Measurements from ENCODE around the gene ZNF76. TPM values are rescaled to one million over a fixed set of nuclear protein-coding genes. Genes with fewer than 3 reads are reported as not detected.

ZNF76 gene
- polyA plus RNA-seq (ENCODE audit: insufficient read length in 3 of 3), result 10 to 100 TPM; 47.7 to 69.0 (median 64.2) TPM
- long read RNA-seq, donor 1, partial matches to known transcripts, result 13 of 14 reads
- long read RNA-seq, donor 1, other reads (novel, unspliced or antisense), result 0 of 14 reads
- long read RNA-seq, donor 2, partial matches to known transcripts, result 0 of 6 reads
- long read RNA-seq, donor 2, other reads (novel, unspliced or antisense), result 0 of 6 reads
- long read RNA-seq, donor 3, partial matches to known transcripts, result 0 of 3 reads
- long read RNA-seq, donor 3, other reads (novel, unspliced or antisense), result 0 of 3 reads
- long read RNA-seq, donor 4, partial matches to known transcripts, result 16 of 18 reads
- long read RNA-seq, donor 4, other reads (novel, unspliced or antisense), result 0 of 18 reads
- long read RNA-seq, donor 5, partial matches to known transcripts, result 5 of 8 reads
- long read RNA-seq, donor 5, other reads (novel, unspliced or antisense), result 0 of 8 reads
- long read RNA-seq, donor 6, partial matches to known transcripts, result 0 of 2 reads
- long read RNA-seq, donor 6, other reads (novel, unspliced or antisense), result 0 of 2 reads
- long read RNA-seq, donor 7, partial matches to known transcripts, result 0 of 5 reads
- long read RNA-seq, donor 7, other reads (novel, unspliced or antisense), result 0 of 5 reads
- long read RNA-seq, donor 8, partial matches to known transcripts, result 11 of 11 reads
- long read RNA-seq, donor 8, other reads (novel, unspliced or antisense), result 0 of 11 reads
- long read RNA-seq, donor 9, transcript ZNF76-203 (14 exons, 2,716 nt), result major isoform, 5 of 22 reads
- long read RNA-seq, donor 9, partial matches to known transcripts, result 15 of 22 reads
- long read RNA-seq, donor 9, other reads (novel, unspliced or antisense), result 0 of 22 reads
- long read RNA-seq, donor 10, partial matches to known transcripts, result 16 of 20 reads
- long read RNA-seq, donor 10, other reads (novel, unspliced or antisense), result 0 of 20 reads
- long read RNA-seq, donor 11, partial matches to known transcripts, result 9 of 11 reads
- long read RNA-seq, donor 11, other reads (novel, unspliced or antisense), result 0 of 11 reads
- long read RNA-seq, donor 12, partial matches to known transcripts, result 0 of 5 reads
- long read RNA-seq, donor 12, other reads (novel, unspliced or antisense), result 0 of 5 reads
- long read RNA-seq, donor 13, partial matches to known transcripts, result 18 of 22 reads
- long read RNA-seq, donor 13, other reads (novel, unspliced or antisense), result 0 of 22 reads
- long read RNA-seq, donor 14, transcript ZNF76-203 (14 exons, 2,716 nt), result major isoform, 5 of 39 reads
- long read RNA-seq, donor 14, partial matches to known transcripts, result 33 of 39 reads
- long read RNA-seq, donor 14, other reads (novel, unspliced or antisense), result 0 of 39 reads
- long read RNA-seq, donor 15, partial matches to known transcripts, result 0 of 5 reads
- long read RNA-seq, donor 15, other reads (novel, unspliced or antisense), result 0 of 5 reads
- long read RNA-seq, donor 16, partial matches to known transcripts, result 25 of 28 reads
- long read RNA-seq, donor 16, other reads (novel, unspliced or antisense), result 0 of 28 reads

DNA sequence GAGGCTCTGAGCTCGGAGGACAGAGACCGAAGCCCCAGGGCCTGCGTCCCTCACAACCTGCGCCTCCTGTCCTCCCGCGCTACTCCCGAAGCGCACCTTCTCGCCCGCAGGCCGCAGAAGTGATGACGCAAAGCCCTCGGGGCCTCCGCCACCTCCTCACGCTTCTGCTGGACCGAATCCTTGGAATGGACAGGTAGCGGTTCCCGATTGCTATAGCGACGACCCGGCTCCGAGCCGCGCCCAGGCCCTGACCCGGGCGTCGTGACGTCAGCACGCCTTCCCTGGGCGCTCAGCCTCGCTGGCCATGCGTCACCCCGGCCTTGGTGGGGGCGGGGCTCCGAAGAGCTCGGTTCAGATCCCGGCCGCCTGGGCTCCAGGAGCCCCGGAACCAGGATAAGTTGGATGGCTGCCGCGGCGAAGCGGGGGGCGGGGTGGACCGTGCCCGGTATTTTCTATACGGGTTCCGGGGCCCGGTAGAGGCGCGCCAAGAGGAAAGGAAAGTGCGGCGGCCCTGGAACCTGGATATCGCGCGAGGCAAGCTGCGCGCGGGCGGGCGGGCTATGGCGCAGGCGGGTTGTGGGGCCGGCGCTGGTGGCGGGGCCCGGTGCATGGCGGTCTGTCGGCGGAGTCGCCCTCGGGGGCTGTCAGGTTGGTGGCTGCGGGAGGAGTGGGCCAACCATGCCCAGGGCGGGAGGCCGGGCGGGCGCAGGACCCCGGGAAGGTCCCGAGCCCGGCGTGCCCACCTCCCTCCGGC, at the start of gene ZNF76:
Gene ZNF76, plus strand, starts transcription at position 542 of the 754 bp plus-strand sequence. CDS start 21,417 bp downstream, outside the sequence.
- peak; percentile 97 for DNase-seq

DNA sequence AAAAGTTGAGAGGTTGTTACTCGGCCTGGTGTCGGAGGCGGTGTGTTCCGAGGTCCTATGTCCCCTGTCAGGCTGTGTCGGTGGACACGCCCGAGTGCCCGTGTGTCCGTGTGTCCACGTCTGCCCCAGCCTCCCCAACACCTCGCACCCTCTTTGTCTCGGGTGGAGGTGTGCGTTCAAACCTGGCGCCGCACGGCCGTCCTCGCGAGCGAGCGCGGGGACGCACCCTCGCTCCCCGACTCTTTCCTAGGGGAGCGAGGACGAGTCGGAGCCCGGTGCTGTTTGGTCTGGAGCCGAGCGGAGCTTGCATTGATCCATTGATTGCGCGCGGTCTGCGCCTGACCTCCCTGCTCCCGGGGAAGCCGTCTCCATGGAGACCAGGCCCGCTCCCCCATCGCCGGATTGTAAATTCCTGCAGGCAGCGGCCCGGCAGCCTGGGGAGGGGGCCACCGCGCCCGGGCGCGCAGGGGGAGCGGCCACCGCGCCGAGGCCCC, 46.2 kb upstream of the ZNF76 start:
- no peak for DNase-seq

DNA sequence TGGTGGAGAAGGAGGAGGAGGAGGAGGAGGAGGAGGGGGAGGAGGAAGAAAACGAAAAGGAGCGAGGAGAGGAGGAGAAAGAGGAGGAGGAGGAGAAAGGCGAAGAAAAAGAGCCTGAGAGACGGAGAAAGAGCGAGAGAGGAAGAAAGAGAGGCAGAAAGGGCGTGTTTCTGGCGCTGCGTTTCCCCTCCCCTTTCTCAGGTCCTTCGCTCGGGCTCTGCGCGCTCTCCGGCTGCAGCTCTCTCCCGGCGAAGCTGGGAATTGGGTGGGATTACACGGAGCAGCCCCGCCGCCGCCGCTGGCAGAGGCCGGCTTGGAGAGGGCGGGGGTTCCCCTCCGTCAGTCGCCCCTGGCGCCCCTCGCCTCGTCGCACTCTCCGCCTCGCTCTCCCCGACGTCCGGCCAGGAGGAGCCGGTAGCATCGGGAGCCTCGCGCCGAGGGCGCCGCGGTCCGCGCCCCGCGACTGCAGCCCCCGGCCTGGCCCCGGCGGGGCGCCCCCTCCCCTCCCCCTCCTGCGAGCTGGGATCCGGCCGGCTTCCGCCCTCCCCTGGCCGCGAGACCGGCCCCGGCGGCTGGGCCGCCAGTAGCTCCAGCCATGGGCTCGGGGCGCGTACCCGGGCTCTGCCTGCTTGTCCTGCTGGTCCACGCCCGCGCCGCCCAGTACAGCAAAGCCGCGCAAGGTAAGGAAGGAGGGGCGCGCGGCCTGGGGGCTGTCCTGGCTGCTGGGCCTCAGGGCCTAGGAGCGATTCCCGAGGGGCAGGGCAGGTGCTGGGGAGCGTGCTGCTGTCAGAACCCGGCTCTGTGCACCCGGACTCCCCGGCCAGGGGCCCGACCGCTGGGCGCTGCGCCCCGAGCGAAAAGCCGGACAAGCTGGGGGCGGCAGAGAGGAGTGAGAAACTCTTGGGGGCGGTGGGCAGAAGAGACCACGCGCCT, 45.4 kb upstream of the ZNF76 start, which contains the start of gene SCUBE3:
Gene SCUBE3, plus strand, starts transcription at position 133 of the 933 bp plus-strand sequence. Its CDS starts 463 bp downstream, at position 596.
- DNase-seq, result peak; percentile 76

DNA sequence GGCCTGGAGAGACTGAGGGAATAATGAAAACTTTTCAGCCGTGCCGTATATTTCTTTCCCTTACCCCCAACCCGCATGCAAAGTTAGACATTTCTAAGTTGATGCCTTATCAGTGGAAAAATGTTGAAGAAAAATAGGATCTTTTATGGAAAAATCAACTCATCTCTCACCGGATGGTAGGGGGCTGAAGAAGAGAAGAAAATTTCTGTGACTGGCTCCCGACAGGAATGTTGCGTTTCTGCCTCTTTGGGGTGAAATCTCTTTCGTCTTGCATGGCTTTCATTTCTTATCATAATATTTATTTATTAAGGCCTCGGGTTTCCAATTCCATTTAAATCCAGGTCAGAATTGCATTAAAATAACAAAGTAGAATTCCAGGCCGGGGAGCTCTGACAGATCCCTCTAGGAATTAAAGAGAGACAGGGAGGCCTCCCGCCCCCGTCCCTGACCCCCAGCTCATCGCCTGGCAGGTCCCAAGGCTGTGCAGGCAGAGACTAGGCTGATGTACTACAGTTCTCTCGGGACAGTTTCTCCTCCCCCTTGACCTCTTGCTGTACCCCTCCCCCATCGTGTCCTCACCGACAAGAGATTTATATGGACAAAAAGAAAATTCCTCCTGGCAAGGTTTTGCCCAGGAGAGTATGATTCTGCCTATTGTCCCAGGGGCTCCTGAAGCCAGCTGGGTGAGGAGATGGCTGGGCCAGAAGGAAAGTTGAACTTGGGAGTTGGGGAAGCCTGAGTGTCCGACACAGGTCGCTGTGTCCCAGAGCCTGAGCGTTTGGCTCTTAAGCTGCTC, 44.5 kb upstream of the ZNF76 start:
- no peak for DNase-seq

DNA sequence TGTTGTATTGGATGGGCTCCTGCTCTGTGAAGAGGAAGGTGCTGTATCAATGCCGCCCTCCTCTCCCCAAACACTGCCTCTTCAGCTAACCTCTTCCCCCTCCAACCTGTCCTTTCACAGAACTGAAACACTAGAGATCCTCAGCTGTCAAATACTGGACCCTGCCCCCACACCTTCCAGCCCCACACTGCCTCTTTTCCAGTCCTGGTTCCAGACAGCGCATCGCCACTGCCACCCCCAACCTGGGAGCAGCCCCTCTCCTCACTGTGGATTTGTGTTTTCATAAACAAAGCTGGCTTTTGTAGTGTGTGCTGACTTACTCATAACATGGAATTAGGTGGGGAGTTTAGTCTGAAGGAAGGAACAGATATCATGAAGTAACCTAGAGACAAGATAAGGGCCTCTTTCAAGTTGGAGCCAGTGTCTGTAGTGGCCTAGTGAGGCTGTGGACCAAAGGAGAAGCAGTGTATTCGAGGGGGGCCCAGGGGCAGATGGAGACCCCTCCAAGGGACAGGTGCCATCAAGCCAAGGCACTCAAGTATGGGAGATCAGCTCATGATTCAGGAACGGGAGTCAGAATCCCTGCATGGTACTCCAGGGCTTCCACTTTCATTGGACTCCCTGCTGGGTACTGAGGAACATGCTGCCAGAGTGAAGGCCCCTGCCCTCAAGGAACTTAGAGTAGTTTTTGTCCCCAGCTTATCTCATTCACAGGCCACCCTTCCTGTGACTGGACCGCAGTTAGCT, 43.7 kb upstream of the ZNF76 start:
- DNase-seq, result no peak

DNA sequence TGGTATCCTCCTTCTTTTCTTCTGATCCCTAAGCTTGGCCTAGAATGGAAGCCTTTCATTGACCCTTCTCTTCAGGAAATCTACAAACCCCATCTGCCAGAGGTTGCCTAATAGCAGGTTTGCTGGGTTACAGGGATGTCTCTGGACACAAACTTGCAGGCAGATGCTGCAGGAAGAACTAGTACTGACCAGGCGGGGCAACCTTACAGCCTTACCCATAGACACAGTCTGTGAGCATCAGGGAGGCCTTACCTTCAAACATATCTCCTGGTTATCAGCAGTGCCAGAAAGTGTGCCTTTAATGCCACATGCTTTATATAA, 43.2 kb upstream of the ZNF76 start:
- no peak for DNase-seq

DNA sequence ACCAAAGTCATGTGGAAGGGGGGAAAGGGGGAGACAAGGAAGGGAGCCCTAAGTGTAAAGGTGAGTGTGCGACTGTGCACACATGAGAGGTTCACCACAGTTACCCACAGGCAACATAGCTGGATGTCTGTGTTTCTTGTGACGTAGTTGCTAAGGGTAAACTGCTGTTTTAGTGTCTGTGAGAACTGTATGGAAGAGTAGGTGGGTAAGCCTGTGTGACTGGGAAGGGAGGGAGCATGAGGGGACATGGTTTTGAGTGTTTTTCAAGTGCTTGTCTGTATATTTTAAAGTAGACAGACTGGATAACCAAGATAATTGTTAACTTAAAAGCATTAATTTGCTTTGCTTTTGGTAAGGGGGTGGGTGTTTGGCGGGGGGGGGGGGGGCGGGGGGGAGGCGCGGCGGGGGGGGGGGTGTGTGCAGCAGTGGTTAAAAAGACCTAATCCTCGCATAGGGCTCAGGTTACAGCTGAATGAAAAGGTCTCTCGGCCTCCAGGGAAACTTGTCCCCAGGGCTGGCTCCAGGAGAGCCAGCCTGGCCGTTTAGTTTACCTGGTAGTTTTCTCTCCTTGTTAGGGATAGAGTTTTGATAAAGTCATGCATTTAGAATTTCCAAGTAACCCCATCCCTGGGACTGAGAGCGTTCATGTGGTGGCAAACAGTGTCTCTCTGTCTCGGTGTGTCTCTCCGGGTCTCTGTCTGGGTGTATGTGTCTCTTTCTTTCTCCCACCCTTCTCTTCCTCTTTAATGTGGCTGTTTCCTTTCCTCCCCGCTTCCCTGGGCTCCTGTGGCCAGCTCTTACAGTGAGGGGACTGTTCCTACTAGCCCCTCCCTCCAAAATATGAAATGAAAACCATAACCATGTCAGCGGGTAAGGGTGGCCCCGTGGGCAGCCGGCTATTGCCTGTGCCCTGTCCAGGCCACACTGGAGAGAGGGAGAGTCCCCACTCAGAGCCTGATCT, 42.4 kb upstream of the ZNF76 start:
- DNase-seq, result no peak

DNA sequence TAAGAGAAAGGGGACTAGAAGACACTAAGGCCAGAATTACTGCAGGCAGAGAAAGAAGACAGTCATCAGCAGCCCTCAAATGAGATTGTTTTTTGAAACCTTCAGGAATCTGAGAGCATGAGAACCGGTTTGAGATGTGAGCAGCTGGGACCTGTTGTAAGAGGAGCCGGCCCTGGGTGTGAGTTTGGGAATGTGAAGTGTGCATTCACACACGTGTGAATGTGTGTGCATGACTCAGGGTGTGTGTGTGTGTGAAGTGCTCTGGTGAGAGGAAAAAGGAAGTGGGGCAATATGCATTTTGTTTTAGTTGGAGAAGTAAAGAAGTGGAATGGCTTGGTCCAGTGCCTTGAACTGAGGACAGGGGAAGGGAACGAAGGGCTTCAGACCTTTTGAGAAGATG, 41.5 kb upstream of the ZNF76 start:
- no peak for DNase-seq

DNA sequence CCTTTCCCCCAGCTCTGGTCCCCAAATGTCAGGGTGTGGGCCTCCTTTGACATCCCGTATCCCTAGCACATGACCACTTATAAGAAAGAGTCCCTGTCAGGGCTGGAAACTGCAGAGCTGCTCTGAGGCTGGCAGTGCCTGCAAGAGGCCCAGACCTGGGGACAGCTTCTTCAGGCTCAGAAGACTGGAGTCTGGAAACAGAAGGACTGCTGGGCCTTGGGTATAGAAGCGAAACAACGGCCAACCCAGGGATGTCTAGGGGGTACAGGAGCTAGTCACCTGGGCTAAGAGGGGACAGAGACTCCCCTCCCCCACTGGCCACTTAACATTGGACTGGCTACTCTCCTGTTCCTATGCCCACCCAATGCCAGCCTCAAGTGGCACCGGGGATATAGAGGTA, 41.1 kb upstream of the ZNF76 start:
- DNase-seq, result no peak

DNA sequence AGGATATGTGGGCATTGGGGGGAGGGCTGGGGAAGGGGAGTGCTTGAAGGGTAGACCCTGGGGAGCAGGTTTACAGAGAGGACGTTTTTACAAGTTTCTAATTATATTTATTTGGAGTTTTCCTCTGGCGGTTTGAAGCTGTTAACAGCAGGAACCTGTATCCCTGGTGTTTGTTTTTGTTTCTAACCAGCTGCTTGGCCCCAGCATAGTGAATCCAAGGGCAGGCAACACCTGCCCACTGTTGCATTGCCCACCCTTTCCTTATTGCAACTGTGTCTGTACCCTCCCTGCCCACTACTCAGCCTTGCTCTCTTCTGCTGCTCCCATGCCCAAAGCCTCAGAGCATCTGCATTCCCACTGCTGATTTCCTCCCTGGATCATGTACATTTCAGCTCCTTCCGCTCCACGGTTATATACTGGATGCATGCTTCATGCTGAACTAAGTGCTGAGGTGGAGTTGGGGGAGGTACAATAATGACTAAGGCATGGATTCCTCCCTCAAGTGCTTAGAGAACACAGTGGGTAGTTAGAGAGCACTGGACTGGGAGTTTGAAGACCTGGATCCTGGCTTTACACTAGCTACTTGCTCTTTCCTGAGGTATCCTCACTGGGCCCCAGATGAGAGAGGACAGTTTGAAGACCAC, 39.7 kb upstream of the ZNF76 start:
- no peak for DNase-seq

DNA sequence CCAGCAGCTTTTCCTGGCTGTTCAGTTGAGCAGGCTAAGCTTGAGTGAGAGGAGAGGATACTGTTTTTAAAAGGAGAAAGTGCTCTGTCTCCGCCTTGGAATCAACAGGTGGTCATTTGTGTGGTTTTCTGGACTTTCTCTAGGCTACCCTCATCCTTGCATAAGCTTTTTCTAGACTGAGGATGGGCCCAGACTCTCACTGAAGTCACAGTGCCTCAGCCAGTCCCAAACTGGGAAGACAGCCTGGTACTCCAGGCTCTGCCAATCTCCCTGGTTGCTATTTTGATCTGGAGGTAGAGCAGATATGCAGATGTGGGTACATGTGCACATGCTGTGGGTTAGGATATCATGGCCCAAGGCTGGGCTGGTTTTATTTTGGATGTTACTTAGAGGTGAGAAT, 38.8 kb upstream of the ZNF76 start:
- DNase-seq, result no peak

DNA sequence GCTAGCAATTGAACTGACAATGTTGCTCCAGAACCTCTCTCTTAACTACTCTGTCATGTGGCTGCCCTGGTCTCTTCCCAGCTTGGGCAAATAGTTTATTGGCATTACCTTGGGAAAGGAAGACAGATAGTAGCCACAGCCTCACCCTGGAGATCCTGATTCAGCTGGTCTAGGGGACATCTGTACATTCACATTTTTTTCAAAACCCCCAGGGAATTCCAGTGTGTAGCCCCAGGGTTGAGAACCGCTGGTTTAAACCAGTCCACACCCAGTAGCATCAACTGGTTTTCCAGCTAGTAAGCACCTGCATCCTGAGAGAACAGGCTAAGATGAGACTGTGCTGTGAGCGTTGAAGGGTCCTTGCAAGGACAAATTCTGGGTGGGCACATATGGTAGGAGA, 36.1 kb upstream of the ZNF76 start:
- DNase-seq, result no peak

DNA sequence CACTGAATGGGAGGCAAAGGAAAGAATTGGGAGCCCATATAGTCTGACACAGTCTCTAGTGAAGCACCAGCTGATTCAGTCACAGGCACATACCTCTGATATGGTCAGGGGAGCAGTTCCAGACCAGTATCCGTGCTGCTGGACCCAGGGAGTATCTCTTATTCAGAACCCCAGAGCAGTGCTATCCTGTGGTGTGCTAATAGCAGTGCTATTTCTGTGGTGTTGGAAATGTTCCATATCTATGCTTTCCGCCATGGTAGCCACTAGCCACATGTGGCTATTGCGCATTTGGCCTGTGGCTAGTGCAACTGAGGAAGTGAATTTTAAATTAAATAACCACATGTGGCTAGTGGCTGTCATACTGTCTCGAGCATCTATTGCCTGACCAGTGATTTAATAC, 34.8 kb upstream of the ZNF76 start:
- no peak for DNase-seq

DNA sequence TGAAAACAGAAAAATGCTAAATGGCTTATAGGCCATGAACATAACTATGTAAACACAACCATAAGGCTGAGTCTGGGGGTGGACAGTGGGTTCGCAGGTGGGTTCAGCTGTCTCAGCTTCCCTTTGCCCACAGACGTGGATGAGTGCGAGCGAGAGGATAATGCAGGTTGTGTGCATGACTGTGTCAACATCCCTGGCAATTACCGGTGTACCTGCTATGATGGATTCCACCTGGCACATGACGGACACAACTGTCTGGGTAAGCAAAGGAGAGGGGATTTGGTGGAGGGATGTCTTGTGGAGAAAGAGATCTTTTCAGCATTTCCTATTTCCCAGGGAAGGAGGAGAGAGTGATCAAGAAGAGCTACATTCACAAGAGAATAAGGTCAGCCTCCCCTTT, 31.1 kb upstream of the ZNF76 start:
- no peak for DNase-seq

DNA sequence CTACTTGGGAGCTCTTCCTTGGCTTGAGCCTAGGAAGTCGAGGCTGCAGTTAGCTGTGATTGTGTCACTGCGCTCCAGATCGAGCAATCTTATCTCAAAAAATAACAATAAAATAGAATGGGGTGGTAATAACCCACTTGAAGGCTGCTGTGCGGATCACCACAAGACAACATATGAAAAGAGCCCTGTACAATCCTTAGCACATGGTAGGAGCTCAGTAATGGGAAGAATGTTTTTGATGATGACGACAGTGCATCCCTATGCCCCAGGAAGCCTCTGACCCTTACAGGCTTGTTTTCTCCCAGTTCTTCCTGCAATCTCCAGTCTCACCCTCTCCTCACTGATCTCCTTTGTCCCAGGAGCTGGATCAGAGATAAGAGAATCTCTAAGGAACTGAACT, 30.2 kb upstream of the ZNF76 start:
- no peak for DNase-seq

DNA sequence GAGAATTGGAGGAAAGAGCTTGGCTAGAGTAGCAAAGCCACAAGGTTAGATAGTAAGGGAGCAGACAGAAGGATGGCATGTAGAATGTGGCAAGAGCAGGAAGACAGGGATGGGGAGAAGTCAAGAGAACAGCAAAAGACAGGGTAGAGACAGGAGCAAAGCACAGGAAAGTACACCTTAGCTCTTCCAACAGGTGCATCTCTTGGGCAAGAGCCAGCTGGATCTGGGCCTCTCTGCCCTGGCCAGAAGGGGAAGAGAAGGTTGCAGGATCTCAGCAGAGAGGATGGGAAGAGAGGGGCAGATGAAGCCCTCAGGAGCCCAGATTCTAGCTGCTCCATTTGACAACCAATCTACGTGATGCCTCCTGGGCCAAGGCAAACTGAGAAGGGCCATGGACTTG, 29.0 kb upstream of the ZNF76 start:
- DNase-seq, result no peak
